Endothelial cell of umbilical vein (primary cell): ENCODE results near the gene MYOCD. TPM values are rescaled to one million over a fixed set of nuclear protein-coding genes. Genes with fewer than 3 reads are reported as not detected.

Experiments used
- BruUV-seq: library from RNA; stranded (reverse); fragments of 400-500 nt; replicated peaks from 2 replicates; lab custom pipeline; 2021; lab: Mats Ljungman, UMichigan
- CTCF ChIA-PET: fragments of 300-600, 350-600 bp; sonication (Branson Sonifier 250); formaldehyde crosslinking; loops from one replicate; lab custom pipeline; 2021; ENCODE audit warnings: antibody characterized with exemption, inconsistent platforms; lab: Charles Lee
- POLR2A ChIA-PET: fragments of 300-600, 350-600 bp; sonication (Branson Sonifier 250); formaldehyde crosslinking; loops from one replicate; lab custom pipeline; 2021; ENCODE audit warnings: antibody characterized with exemption, inconsistent platforms; lab: Charles Lee
- DNase-seq: peaks from one replicate; pipeline ENCODE4 v3.0.0-alpha.2; 2011; ENCODE audit warnings: low read depth, low spot score
- FAIRE-seq: peaks from 2 replicates; lab custom pipeline; 2011; peaks lifted over from hg19 to GRCh38; lab: Jason Lieb, UNC
- H2AFZ ChIP-seq: 2 replicates; pipeline ENCODE4 v1.6.0; 2012; ENCODE audit warnings: low read depth, low read length, control low read depth, inconsistent platforms
- H3K27ac ChIP-seq: 2 replicates; pipeline ENCODE4 v1.5.1; 2011; ENCODE audit warnings: low read depth, mild to moderate bottlenecking, control low read depth, low read length, moderate library complexity; ENCODE audit not compliant: insufficient read depth
- H3K27me3 ChIP-seq, 2 experiments: 2 replicates each; pipeline versions ENCODE4 v1.6.0 to v1.6.1; 2011; ENCODE audit warnings: low read length in 2 of 2, mixed read lengths in 1 of 2; ENCODE audit not compliant: control insufficient read depth in 2 of 2, insufficient read depth in 2 of 2
- H3K36me3 ChIP-seq, 2 experiments: 2 replicates in 1 of 2; 3 replicates in 1 of 2; pipeline ENCODE4 v1.5.1; 2011; ENCODE audit warnings: low read length in 2 of 2, mild to moderate bottlenecking in 1 of 2, moderate library complexity in 1 of 2; ENCODE audit not compliant: control insufficient read depth in 2 of 2, insufficient read depth in 2 of 2; ENCODE audit errors: extremely low read depth in 1 of 2
- H3K4me1 ChIP-seq: 3 replicates; pipeline ENCODE4 v1.5.1; 2011; ENCODE audit warnings: mild to moderate bottlenecking, low read length; ENCODE audit not compliant: control insufficient read depth, insufficient read depth; ENCODE audit errors: extremely low read depth
- H3K4me2 ChIP-seq: 2 replicates; pipeline ENCODE4 v1.6.1; 2011; ENCODE audit warnings: low read length, control low read depth, mixed read lengths; ENCODE audit not compliant: insufficient read depth
- H3K4me3 ChIP-seq, 3 experiments: fragments of 200-600 bp in 1 of 3; sonication (generic), shearing (Covaris generic) in 1 of 3; replicated peaks in 1 of 3; 2 replicates each; pipeline ENCODE4 v1.5.1; 2011 to 2016; ENCODE audit warnings: control low read depth in 3 of 3, low read length in 3 of 3, mild to moderate bottlenecking in 2 of 3, inconsistent platforms in 1 of 3, low read depth in 1 of 3, moderate library complexity in 1 of 3; ENCODE audit not compliant: insufficient read depth in 1 of 3
- H3K79me2 ChIP-seq: 2 replicates; pipeline ENCODE4 v1.6.0; 2012; ENCODE audit warnings: low read length, inconsistent platforms; ENCODE audit not compliant: control insufficient read depth, insufficient read depth
- H3K9ac ChIP-seq: replicated peaks from 2 replicates; pipeline ENCODE3; 2011; ENCODE audit warnings: low read length, control low read depth; ENCODE audit not compliant: insufficient read depth; ENCODE audit errors: extremely low read depth
- H3K9me1 ChIP-seq: replicated peaks from 3 replicates; pipeline ENCODE4 v1.6.0; 2011; ENCODE audit warnings: mild to moderate bottlenecking, low read length; ENCODE audit not compliant: control insufficient read depth, insufficient read depth; ENCODE audit errors: extremely low read depth
- H3K9me3 ChIP-seq: replicated peaks from 2 replicates; pipeline ENCODE4 v1.5.1; 2012; ENCODE audit warnings: low read length, inconsistent platforms; ENCODE audit not compliant: control insufficient read depth, insufficient read depth
- H4K20me1 ChIP-seq: replicated peaks from 2 replicates; pipeline ENCODE3; 2011; ENCODE audit warnings: mild to moderate bottlenecking, low read length; ENCODE audit not compliant: control insufficient read depth, insufficient read depth; ENCODE audit errors: extremely low read depth
- EZH2 ChIP-seq: IDR thresholded peaks from 2 replicates; pipeline ENCODE4 v1.6.1; 2012; ENCODE audit warnings: borderline replicate concordance, low read depth, mild to moderate bottlenecking, moderate library complexity, low read length, inconsistent platforms; ENCODE audit not compliant: severe bottlenecking
- FOS ChIP-seq: IDR thresholded peaks from 2 replicates; pipeline ENCODE4 v1.6.1; 2011; ENCODE audit warnings: mild to moderate bottlenecking, low read length, moderate library complexity, borderline replicate concordance; ENCODE audit not compliant: insufficient read depth
- GATA2 ChIP-seq: IDR thresholded peaks from 2 replicates; pipeline ENCODE4 v1.7.0; 2011; ENCODE audit warnings: low read depth, mild to moderate bottlenecking, moderate library complexity, mixed read lengths, low read length; ENCODE audit not compliant: insufficient read length, insufficient read depth
- JUN ChIP-seq: IDR thresholded peaks from 2 replicates; pipeline ENCODE4 v1.6.1; 2011; ENCODE audit warnings: borderline replicate concordance, low read depth; ENCODE audit not compliant: insufficient read length, insufficient read depth
- MYC ChIP-seq: IDR thresholded peaks from one replicate; pipeline ENCODE4 v1.6.1; 2011; ENCODE audit warnings: mild to moderate bottlenecking, low read depth, low read length
- POLR2A ChIP-seq: IDR thresholded peaks from 2 replicates; pipeline ENCODE4 v1.6.1; 2012; ENCODE audit warnings: low read depth, mild to moderate bottlenecking, control low read depth, low read length
- POLR2AphosphoS5 ChIP-seq: IDR thresholded peaks from 2 replicates; pipeline ENCODE4 v1.6.1; 2012; ENCODE audit warnings: low read depth, mild to moderate bottlenecking, control low read depth, low read length, moderate library complexity; ENCODE audit not compliant: insufficient read depth
- dilution Hi-C: fragments of 300-500 bp; cut with MboI; formaldehyde crosslinking; loops from one replicate; pipeline ENCODE4 v1.15.0; 2019; ENCODE audit warnings: low sequenced_read_pairs; ENCODE audit not compliant: extremely low pct_ligation_motif_present
- intact Hi-C: fragments of 100-400 bp; cut with micrococcal nuclease; formaldehyde crosslinking; loops from one replicate; pipeline ENCODE4 v1.10.0; 2022
- polyA plus RNA-seq, 4 experiments: library from polyadenylated mRNA; depleted of rRNA in 3 of 4; stranded (reverse) in 3 of 4; unstranded in 1 of 4; fragments of >200 nt; gene quantifications; 2 replicates each; pipeline versions ENCODE4 v1.2.1 to v1.2.3, GENCODE V29; 2011 to 2012; ENCODE audit warnings: missing spikeins in 1 of 4
- total RNA-seq: library from RNA; stranded (reverse); gene quantifications from 2 replicates; pipeline ENCODE4 v1.2.3, GENCODE V29; 2021
- TF ChIP-seq, protein P1 (sequence below): IDR thresholded peaks from 2 replicates; pipeline ENCODE4 v1.6.1; 2011; ENCODE audit not compliant: insufficient read depth, insufficient read length
- TF ChIP-seq, protein P2 (sequence below), 2 donors: IDR thresholded peaks; 1 replicate in 1 of 2; 2 replicates in 1 of 2; pipeline ENCODE4 v1.5.1; 2011; ENCODE audit warnings: low read length in 2 of 2, mild to moderate bottlenecking in 2 of 2, moderate library complexity in 2 of 2, control low read depth in 1 of 2, inconsistent platforms in 1 of 2, low read depth in 1 of 2; ENCODE audit not compliant: insufficient read depth in 1 of 2; ENCODE audit errors: extremely low read depth in 1 of 2

Gene MYOCD
- total and polyA plus RNA-seq, 2 donors (not counting 3 experiments of a cell fraction or from before 2014, with no cell fraction given) = not detected

DNA sequence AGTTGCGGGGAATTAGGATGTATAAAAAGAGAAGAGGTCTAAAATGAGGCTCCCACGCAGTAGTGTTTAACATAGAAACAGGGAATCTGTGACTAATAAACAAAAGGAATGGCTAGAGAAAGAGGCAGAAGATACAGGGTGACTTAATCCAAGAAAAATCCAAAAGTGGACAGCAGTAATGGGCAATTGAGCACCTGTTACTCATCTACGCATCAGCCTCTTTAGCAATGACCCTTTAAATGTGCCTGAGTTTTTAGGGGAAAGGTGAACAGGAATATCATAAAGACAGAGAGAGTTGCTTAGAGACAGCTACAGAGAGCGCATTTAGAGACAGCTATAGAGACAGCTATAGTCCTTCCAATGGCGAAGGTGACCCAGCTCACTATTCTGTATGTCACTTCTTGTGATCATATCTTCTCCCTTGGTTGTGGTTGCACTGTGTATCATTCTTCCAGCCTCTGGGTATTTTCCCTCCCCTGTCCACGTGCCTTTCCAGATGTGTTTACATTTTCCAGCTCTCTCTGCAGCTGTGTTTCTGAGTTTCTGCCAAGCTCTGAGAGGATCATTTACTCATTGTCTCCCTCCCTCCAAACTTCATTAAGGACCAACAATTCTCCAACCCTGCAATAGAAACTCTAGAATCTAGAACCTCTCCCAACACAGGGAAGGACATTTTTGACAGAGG, 61.5 kb downstream of the MYOCD start:
- intact Hi-C loops (no loop called here), dilution Hi-C loops (no loop called here)
- H3K9me3 ChIP-seq = no peaks in the 10 kb centered on the region
- H3K4me3 ChIP-seq = no peak overlapping the region
- H3K36me3 ChIP-seq = no peaks in the 10 kb centered on the region
- H4K20me1 ChIP-seq = no peaks in the 10 kb centered on the region
- no peak overlapping the region for H2AFZ ChIP-seq
- TF ChIP-seq EZH2 = no peak
- no peak for TF ChIP-seq FOS
- no peak for TF ChIP-seq GATA2
- no peak for TF ChIP-seq MYC
- TF ChIP-seq, protein P1, sequence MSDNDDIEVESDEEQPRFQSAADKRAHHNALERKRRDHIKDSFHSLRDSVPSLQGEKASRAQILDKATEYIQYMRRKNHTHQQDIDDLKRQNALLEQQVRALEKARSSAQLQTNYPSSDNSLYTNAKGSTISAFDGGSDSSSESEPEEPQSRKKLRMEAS = no peak
- no peak for TF ChIP-seq JUN
- TF ChIP-seq, protein P2, sequence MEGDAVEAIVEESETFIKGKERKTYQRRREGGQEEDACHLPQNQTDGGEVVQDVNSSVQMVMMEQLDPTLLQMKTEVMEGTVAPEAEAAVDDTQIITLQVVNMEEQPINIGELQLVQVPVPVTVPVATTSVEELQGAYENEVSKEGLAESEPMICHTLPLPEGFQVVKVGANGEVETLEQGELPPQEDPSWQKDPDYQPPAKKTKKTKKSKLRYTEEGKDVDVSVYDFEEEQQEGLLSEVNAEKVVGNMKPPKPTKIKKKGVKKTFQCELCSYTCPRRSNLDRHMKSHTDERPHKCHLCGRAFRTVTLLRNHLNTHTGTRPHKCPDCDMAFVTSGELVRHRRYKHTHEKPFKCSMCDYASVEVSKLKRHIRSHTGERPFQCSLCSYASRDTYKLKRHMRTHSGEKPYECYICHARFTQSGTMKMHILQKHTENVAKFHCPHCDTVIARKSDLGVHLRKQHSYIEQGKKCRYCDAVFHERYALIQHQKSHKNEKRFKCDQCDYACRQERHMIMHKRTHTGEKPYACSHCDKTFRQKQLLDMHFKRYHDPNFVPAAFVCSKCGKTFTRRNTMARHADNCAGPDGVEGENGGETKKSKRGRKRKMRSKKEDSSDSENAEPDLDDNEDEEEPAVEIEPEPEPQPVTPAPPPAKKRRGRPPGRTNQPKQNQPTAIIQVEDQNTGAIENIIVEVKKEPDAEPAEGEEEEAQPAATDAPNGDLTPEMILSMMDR (IDR thresholded peaks at IDR 0.05; ENCODE audit: extremely low read depth in 1 of 2, insufficient read depth in 1 of 2, low read depth in 1 of 2, low read length in 2 of 2) = no peak
- TF ChIP-seq POLR2A = no peak
- no peak for TF ChIP-seq POLR2AphosphoS5
- CTCF ChIA-PET = interaction anchor here (0.9 kb wide), 1 partner anchor 39 kb away, joined by 3 read pairs; no protein-coding TSS in a partner anchor
- H3K27ac ChIP-seq = no peak overlapping the region
- no peaks in the 10 kb centered on the region for H3K27me3 ChIP-seq
- no peaks in the 10 kb centered on the region for H3K9me1 ChIP-seq
- no peaks in the 10 kb centered on the region for H3K79me2 ChIP-seq
- BruUV-seq = no TSS peak
- POLR2A ChIA-PET = no interaction called here
- H3K9ac ChIP-seq = no peak overlapping the region
- H3K4me2 ChIP-seq = no peak overlapping the region
- DNase-seq = no peak
- H3K4me1 ChIP-seq = no peaks in the 10 kb centered on the region
- FAIRE-seq = no peak
